ENCODE measurements around the gene ACER1.
"Not testable (repeated sequence)": the region's sequence is repeated elsewhere in the genome, so short reads cannot be mapped to it uniquely, and the experiment has no call there.

ACER1 gene

GRCh38 chr19:6287269-6287885, 46.0 kb downstream of the ACER1 start:
- DNase-seq (ENCODE audit: low spot score) = no peak

- no peak for DNase-seq (ENCODE audit: low spot score)
These were observed 46.7 kb downstream of the ACER1 start for GRCh38 chr19:6286676-6287075.

GRCh38 chr19:6282393-6282792, 51.0 kb downstream of the ACER1 start:
- DNase-seq (ENCODE audit: low spot score) = not testable (repeated sequence)

- peak; percentile 100 for DNase-seq (ENCODE audit: low spot score)
These were observed 53.4 kb downstream of the ACER1 start, which contains the start of gene MLLT1 for GRCh38 chr19:6279931-6280591. Gene MLLT1 (minus strand): TSS chr19:6279975. CDS start chr19:6279784, 191 bp downstream.

- DNase-seq (ENCODE audit: low spot score) = no peak
These were observed 53.8 kb downstream of the ACER1 start for GRCh38 chr19:6279620-6279930.

GRCh38 chr19:6278740-6279619, 54.4 kb downstream of the ACER1 start:
- DNase-seq (ENCODE audit: low spot score) = peak; percentile 30

- no peak for DNase-seq (ENCODE audit: low spot score)
These were observed 55.4 kb downstream of the ACER1 start for GRCh38 chr19:6278051-6278450.

GRCh38 chr19:6276447-6276846, 57.0 kb downstream of the ACER1 start:
- peak; percentile 82 for DNase-seq (ENCODE audit: low spot score)

- DNase-seq (ENCODE audit: low spot score) = no peak
These were observed 58.2 kb downstream of the ACER1 start for GRCh38 chr19:6275170-6275744.

- peak; percentile 24 for DNase-seq (ENCODE audit: low spot score)
These were observed 58.7 kb downstream of the ACER1 start for GRCh38 chr19:6274756-6275155.

- peak; percentile 92 for DNase-seq (ENCODE audit: low spot score)
These were observed 59.5 kb downstream of the ACER1 start for GRCh38 chr19:6273701-6274601.

- DNase-seq (ENCODE audit: low spot score) = no peak
These were observed 60.4 kb downstream of the ACER1 start for GRCh38 chr19:6272913-6273600.

- no peak for DNase-seq (ENCODE audit: low spot score)
These were observed 61.0 kb downstream of the ACER1 start for GRCh38 chr19:6272411-6272791.

GRCh38 chr19:6271721-6272410, 61.5 kb downstream of the ACER1 start:
- DNase-seq (ENCODE audit: low spot score) = peak; percentile 93

- peak; percentile 49 for DNase-seq (ENCODE audit: low spot score)
These were observed 62.2 kb downstream of the ACER1 start for GRCh38 chr19:6271251-6271650.

- no peak for DNase-seq (ENCODE audit: low spot score)
These were observed 62.6 kb downstream of the ACER1 start for GRCh38 chr19:6270822-6271221.

- DNase-seq (ENCODE audit: low spot score) = no peak
These were observed 63.2 kb downstream of the ACER1 start for GRCh38 chr19:6270076-6270745.

- no peak for DNase-seq (ENCODE audit: low spot score)
These were observed 64.1 kb downstream of the ACER1 start for GRCh38 chr19:6269101-6269886.

GRCh38 chr19:6268382-6268771, 65.0 kb downstream of the ACER1 start:
- DNase-seq (ENCODE audit: low spot score) = no peak

All from GM03348 (cell line).